Activated CD4-positive, alpha-beta T cell treated with anti-CD3 and anti-CD28 coated beads, Interleukin-2, amount 50 U/mL, for 1 hour (primary cell): ENCODE data around the gene CMTM6.
"Not testable (repeated sequence)": the region's sequence is repeated elsewhere in the genome, so short reads cannot be mapped to it uniquely, and the experiment has no call there.

Source experiments
- DNase-seq: peaks from one replicate; pipeline ENCODE4 v3.0.0-alpha.2; 2020

The CMTM6 gene

DNA sequence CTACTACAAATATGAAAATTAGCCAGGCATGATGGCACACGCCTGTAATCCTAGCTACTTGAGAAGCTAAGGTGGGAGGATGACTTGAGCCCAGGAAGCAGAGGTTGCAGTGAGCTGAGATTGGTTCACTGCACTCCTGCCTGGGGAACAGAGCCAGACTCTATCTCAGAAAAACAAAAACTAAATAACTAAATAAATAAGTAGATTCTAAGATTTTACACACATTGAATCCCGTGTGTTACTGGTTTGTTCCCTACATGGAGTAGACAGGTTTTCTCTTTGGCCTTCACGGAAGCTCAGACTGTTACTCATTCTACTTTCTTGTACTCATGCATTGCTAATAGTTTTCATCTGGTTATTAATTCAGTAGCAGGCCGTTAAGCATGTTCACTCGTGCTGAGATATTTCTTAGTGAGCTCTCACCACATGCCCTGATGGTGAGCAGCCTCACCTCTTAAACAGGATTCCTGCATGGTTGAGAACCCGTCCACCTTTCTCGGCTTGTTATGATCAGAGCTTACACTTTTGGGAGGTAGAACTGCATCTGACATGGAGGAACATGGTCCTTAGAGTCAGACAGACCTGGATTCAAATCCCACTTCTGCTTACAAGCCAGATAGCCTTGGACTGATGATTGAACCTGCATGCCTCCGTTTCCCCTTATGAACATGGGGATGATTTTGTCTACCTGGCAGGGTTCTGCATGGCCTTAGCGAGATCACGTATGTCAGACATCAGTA lies 61.9 kb downstream of the CMTM6 start:
- no peak for DNase-seq

DNA sequence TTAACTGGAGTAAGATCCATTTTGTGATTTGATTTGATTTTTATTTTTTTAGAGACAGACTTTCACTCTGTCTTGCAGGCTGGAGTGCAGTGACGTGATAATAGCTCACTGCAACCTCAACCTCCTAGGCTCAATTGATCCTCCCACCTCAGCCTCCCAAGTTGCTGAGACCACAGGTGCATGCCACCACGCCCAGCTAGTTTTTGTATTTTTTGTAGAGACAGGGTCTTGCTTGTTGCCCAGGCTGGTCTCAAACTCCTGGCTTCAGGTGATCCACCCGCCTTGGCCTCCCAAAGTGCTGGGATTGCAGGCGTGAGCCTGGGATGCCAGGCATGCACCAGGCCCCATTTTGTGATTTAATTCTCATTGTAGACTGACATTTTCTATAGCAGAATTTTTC lies 63.2 kb downstream of the CMTM6 start:
- DNase-seq: not testable (repeated sequence)

DNA sequence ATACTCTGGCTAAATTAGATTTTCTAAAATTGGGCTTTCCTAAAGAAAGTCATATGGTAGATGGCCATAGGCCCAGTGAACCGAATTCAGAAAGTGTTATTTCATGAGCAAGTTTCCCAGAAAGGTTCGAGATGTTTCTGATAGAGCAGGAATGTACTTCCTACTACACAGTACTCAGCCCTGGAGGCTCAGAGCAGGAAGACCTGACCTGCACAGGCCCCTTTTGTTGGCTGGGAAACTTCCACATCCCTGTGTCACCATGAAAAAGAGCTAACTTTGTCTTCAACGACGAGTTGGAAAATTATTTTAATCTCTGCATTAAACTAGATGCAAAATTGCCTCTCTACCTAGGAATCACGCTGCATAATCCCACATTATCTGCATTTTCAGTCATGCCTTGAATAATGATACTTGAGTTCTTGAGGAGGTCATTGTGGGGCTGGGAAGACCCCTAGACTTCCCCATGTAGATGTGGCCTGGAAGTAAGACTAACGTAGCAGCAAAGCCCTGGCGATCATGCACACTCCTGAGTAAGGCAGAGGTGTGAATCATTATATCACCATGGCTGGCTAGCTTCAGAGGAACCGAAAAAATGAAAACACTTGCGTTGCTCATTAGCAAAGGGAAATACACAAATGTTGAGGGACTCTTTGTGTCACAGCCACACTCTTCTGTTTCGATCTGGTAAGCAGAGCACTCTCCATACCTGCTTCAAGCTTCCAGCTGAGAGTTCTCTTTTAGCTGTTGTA lies 63.9 kb downstream of the CMTM6 start:
- DNase-seq: no peak

DNA sequence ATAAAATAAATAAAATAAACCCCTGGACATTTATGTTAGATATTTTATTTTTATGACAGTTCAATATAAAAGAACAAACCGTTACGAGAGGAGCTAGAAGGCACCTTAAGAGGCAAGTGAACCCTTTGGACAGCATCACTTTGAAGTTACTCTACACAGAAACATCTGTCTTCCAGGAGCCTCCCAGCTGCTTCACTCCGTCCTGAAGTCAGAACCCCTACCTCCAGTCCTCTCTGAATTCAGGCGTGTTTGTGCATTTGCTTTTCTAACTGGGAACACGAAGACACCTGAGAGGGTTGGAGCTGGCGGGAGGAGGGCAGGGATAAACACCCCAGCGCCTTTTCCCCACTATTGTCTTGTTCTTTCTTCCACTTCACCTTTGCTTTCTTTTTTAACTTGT lies 64.8 kb downstream of the CMTM6 start:
- DNase-seq: no peak

DNA sequence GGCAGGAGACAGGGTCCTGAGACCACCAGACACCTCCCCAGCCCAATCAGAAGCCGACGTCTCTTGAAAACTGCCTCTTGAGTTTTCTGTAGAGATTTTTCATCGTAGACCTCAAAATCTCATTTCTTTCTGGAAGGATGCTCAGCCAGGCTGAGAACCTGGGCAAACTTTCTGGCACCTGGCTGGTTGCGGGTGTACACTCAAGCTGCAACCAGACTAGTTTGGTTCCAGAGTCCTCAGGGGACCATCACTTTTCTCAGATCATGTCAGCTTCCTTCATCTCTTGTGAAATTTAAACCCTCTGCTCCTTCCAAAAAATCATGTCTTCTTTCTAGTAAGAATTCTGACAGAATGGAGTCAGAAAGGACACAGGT lies 65.8 kb downstream of the CMTM6 start:
- DNase-seq: no peak

DNA sequence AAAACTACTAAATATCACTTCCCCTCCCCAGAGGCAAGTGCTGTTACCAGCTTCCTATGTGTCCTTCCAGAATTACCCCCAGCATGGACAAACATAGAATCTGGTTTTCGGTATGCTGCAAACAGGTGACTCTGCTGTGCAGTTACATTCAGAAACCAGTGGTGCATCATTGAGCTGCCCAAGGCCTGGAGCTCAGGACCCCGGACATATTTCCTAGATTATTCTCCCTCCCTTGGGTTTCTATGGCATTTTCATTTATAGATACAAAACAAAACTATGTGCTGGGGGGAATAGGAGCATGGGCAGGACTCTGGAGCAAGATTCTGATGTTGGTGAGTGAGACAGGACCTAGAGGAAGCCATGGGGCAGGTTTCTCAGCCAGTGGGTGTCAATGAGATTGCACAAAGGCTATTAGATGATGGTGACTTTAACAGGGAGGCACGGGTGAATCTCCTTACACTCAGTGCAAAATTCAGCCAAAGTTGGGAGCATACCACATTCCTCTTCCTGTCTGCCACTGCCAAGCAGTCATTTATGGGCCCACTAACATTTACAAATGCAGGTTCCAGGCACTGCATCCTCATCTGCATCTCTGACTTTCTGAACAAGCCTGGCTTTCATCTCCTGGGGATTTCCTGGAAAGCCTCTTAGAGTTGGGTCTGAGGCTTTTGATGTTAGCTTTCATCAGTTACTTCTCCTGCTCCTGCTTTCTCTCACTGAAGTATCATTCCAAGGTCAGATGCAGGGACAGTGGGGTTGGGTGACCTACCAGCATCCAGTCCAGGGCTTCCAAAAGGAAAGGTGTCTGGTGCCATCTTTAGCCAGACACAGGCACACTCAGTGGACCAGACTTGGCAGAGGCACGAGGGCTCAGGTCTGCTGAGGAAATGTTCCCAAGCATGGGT lies 66.5 kb downstream of the CMTM6 start:
- no peak for DNase-seq

DNA sequence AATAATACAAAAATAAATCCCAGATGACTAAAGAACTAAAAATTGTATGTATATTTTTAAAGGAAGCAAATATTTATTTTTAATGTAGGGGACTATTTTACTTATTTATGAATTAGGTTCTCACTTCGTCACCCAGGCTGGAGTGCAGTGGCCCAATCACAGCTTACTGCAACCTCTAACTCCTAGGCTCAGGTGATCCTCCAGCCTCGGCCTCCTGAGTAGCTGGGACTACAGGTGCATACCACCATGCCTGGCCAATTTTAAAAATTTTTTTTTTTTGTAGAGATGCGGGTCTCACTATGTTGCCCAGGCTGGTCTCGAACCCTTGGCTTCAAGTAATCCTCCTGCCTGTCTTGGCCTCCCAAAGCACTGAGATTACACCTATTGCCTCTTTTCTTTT lies 68.4 kb downstream of the CMTM6 start:
- DNase-seq: no peak

DNA sequence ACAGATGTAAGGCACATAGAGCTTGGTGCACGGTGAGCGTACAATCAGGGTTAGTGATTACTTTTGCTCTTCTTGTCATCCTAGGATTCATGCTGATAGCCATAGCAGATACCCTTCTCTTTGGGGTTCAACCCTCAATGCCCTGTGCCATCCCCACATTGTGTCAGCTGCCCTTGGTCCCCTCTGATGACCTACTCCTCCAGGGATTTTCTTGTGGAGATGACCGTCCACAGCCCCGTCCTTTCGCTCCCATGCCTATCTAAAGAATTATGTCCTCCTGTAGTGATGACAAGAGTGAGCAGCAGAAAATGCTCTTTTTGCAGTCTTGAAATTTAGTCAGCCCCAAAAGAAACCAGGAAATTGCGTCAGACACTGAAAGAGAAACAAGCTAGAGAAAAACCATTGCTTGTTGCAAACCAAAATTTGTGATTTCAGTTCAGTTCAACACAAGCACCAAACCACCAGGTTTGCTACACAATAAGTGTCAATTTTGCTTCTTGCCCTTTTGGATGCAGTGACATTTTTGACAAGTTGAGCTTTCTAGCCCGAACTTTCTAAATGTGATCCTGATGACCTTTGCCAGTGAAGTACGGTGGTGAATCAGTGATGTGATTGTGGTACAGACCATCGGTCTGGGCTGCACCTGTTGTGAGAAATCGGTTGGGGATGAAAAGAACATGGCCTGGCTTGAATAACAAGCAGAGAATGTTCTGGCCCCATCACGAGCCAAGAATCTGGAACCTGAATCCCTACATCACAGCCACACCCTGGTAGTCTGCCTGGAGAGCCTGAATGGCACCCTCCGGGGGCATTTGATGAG lies 69.7 kb downstream of the CMTM6 start:
- DNase-seq: no peak

DNA sequence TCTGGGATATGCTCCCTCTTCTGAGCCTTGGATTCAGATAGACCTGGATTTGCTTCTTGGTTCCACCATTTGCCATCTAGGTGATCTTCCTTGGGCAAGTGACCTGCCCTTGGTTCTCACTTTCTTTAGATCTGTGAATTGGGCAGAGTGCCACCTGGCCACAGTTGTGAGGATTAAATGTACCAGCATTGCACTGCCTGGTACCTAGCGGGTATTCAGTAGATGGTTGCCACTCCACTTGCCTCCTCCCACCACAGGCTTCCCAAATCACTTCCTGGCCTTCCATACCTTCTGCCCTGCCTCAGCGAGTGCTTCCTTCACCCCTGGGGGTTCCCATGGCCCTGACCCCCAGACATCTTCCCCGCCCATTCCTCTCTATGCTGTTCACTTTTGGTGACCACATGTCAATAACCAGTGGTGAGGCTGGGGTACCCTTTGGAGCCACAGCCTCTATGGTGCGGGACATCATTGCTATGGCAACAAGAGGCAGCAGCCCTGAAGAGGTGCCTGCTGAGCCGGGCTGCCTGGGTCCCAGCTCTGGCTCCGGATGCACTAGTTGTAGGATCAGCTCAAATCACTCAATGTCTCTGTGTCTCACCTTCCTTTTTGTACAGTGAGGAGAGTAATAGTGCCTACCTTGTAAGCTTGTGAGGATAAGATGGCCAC lies 70.5 kb downstream of the CMTM6 start:
- no peak for DNase-seq

DNA sequence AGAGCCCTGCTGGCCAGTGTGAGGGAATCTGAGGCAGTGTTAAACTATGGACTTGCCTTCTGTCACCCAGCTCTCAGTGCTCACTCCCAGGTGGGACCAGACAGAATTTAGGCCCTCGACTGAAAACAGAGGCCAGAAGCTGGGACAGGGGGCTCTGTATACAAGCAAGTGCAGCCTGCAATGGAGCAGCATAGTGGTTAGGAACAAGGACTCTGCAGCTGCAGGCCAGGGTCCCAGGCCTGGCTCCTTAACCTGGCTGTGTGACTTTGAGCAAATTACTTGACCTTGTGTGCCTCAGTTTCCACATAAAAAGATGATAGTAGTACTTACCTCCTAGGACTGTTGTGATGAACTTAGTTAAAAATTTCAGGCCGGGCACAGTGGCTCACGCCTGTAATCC lies 71.2 kb downstream of the CMTM6 start:
- no peak for DNase-seq
